ENCODE results near the gene SLC7A9. TPM values are rescaled to one million over a fixed set of nuclear protein-coding genes. Genes with fewer than 3 reads are reported as not detected.

Gene SLC7A9
- total RNA-seq, 3 donors from 2014 or later = 0.43 to 0.66 TPM; not detected in 1

- intact Hi-C loops (cut with DNase I, micrococcal nuclease) = no loop called here
- TF ChIP-seq CTCF (IDR thresholded peaks at IDR 0.05) = no peak
- Histone ChIP-seq H3K4me1 (ENCODE audit: low read depth) (peaks cover 5% of the 10 kb centered on the region), H3K36me3 (ENCODE audit: low read depth) (no peaks in the 10 kb centered on the region), H3K9me3 (no peaks in the 10 kb centered on the region), H3K4me3 (no peak overlapping the region)
- ATAC-seq = no peak
- no peak for DNase-seq
Measured at GRCh38 chr19:32901504-32902161, 32.1 kb upstream of the SLC7A9 start.

- Histone ChIP-seq H3K9me3 (peaks cover 19% of the 10 kb centered on the region), H3K4me1 (ENCODE audit: low read depth) (no peaks in the 10 kb centered on the region), H3K36me3 (ENCODE audit: low read depth) (no peaks in the 10 kb centered on the region), H3K4me3 (no peak overlapping the region)
- intact Hi-C loops (cut with DNase I, micrococcal nuclease) = no loop called here
- no peak for TF ChIP-seq CTCF (IDR thresholded peaks at IDR 0.05)
- no peak for ATAC-seq
- DNase-seq = no peak
Measured at GRCh38 chr19:32896516-32897214, 27.1 kb upstream of the SLC7A9 start.

- intact Hi-C loops (cut with DNase I, micrococcal nuclease) = no loop called here
Measured at GRCh38 chr19:32895384-32895783, 25.8 kb upstream of the SLC7A9 start.

GRCh38 chr19:32891609-32892008 lies 22.0 kb upstream of the SLC7A9 start:
- no peak for DNase-seq
- peaks cover 23% of the 10 kb centered on the region for H3K9me3 ChIP-seq
- no peaks in the 10 kb centered on the region for H3K4me1 ChIP-seq (ENCODE audit: low read depth)
- H3K36me3 ChIP-seq (ENCODE audit: low read depth) = no peaks in the 10 kb centered on the region
- intact Hi-C loops (cut with DNase I, micrococcal nuclease) = no loop called here
- TF ChIP-seq CTCF (IDR thresholded peaks at IDR 0.05) = no peak
- H3K4me3 ChIP-seq = no peak overlapping the region
- ATAC-seq = no peak

More at GRCh38 chr19:32895384-32895783, 25.8 kb upstream of the SLC7A9 start:
- no peaks in the 10 kb centered on the region for H3K36me3 ChIP-seq (ENCODE audit: low read depth)
- DNase-seq = no peak
- no peak for ATAC-seq
- H3K4me3 ChIP-seq = no peak overlapping the region
- peaks cover 23% of the 10 kb centered on the region for H3K9me3 ChIP-seq
- no peak for TF ChIP-seq CTCF (IDR thresholded peaks at IDR 0.05)
- no peaks in the 10 kb centered on the region for H3K4me1 ChIP-seq (ENCODE audit: low read depth)

- intact Hi-C loops (cut with DNase I, micrococcal nuclease) = no loop called here
- no peak for TF ChIP-seq CTCF (IDR thresholded peaks at IDR 0.05)
- no peaks in the 10 kb centered on the region for H3K36me3 ChIP-seq (ENCODE audit: low read depth)
Measured at GRCh38 chr19:32890841-32891240, 21.3 kb upstream of the SLC7A9 start.

More at GRCh38 chr19:32890841-32891240, 21.3 kb upstream of the SLC7A9 start:
- ATAC-seq (no peak), DNase-seq (no peak)
- H3K9me3 ChIP-seq = peaks cover 23% of the 10 kb centered on the region
- no peak overlapping the region for H3K4me3 ChIP-seq
- no peaks in the 10 kb centered on the region for H3K4me1 ChIP-seq (ENCODE audit: low read depth)
